NCI-H446 treated with DMSO at 0.1 percent for 48 hours (cell line): ENCODE measurements around the gene EMC7.
A peak's percentile ranks its signal among the peaks of the same experiment; 100 is the strongest.

ENCODE experiments used
- DNase-seq: peaks from one replicate; lab custom pipeline; 2025; lab: John Stamatoyannopoulos, UW

EMC7 gene

DNA sequence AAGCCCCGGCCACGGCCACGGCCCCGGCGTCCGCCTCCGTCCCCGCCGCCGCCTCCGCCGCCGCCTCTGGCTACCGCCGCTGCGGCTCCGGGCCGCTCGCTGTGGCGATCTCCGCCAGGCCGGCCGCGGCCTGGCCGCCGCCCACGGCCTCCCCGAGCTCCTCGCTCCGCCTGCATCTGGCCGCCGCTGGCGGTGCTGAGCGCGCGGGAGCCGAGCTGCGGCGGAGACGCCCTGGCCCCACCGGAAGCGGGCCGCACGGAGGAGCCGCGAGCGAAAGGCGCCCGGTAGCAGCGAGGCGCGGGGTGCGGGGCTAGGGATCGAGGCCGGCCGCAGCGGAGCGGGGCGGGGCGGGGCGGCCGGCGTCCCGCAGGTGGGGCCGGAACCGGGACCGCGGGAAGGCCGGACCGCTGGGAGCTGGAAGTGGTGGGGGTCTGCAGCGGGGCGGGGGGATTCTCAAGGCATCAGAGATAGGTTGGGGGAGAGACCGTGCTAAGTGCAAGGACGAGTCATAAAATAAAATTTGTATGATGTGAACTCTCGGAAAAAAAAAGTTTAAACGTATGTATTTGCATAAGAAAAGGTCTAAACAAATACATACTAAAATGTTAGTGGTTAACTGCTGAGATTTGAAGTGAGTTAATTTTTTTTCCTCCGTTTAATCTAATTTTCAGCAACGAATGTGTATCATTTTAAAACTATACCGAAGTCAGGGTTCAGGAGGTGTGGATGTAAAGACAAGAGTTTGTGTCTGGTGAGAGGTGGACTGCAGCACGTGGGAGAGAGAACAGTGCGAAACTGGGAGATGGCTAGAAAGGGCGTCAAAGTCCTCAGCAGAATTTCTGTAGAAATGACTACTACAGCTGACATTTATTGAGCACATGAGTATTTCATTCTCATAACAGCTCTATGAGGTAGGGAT lies 62.5 kb downstream of the EMC7 start, which contains the start of gene AVEN:
TSS of gene AVEN (minus strand) at position 334 of the 919 bp plus-strand sequence. CDS start at position 176, 158 bp downstream.
- DNase-seq = no peak

GRCh38 chr15:34038023-34038870 lies 63.4 kb downstream of the EMC7 start:
- peak; percentile 39 for DNase-seq
